SK-N-MC (cell line): ENCODE measurements around the gene EEFSEC.

Experiments used
- DNase-seq: peaks from one replicate; pipeline ENCODE4 v3.0.0-alpha.2; 2011; ENCODE audit warnings: low read depth, low spot score
- H3K27ac ChIP-seq: fragments of 200-600 bp; sonication (generic); 2 replicates; pipeline ENCODE4 v1.5.1; 2016; ENCODE audit warnings: mixed run types
- H3K36me3 ChIP-seq: fragments of 200-600 bp; sonication (generic); 2 replicates; pipeline ENCODE4 v1.6.1; 2017; ENCODE audit warnings: antibody characterized with exemption, low read length, mixed read lengths; ENCODE audit not compliant: insufficient read depth
- H3K4me3 ChIP-seq: fragments of 200-600 bp; sonication (generic); 2 replicates; pipeline ENCODE4 v1.5.1; 2016
- H3K9ac ChIP-seq: fragments of 200-600 bp; sonication (generic); 2 replicates; pipeline ENCODE4 v1.8.0; 2017; ENCODE audit warnings: mixed run types, mixed read lengths; ENCODE audit not compliant: insufficient read length
- H3K9me3 ChIP-seq: fragments of 200-600 bp; sonication (generic); 2 replicates; pipeline ENCODE4 v1.6.1; 2017; ENCODE audit warnings: low read depth, mild to moderate bottlenecking, antibody characterized with exemption, low read length, moderate library complexity, mixed read lengths
- EZH2 ChIP-seq: fragments of 200-600 bp; sonication (generic); IDR thresholded peaks from one replicate; pipeline ENCODE4 v1.6.1; 2017; ENCODE audit warnings: antibody characterized with exemption
- FOXP2 ChIP-seq: optimal IDR thresholded peaks from 2 replicates; pipeline ENCODE3; 2011; ENCODE audit warnings: mild to moderate bottlenecking, moderate library complexity; ENCODE audit not compliant: insufficient read depth; ENCODE audit errors: extremely low read length, control extremely low read depth
- POLR2AphosphoS5 ChIP-seq: IDR thresholded peaks from 2 replicates; pipeline ENCODE4 v1.6.1; 2012; ENCODE audit warnings: mild to moderate bottlenecking, low read depth, low read length, borderline replicate concordance

Gene EEFSEC

GRCh38 chr3:128439226-128439625, 285.9 kb downstream of the EEFSEC start:
- no peak for TF ChIP-seq EZH2
- no peak for TF ChIP-seq FOXP2
- no peak for TF ChIP-seq POLR2AphosphoS5
- no peak for DNase-seq
- no peak overlapping the region for H3K4me3 ChIP-seq
- no peak overlapping the region for H3K9ac ChIP-seq
- H3K27ac ChIP-seq = no peak overlapping the region
- no peaks in the 10 kb centered on the region for H3K9me3 ChIP-seq
- no peaks in the 10 kb centered on the region for H3K36me3 ChIP-seq

- no peaks in the 10 kb centered on the region for H3K9me3 ChIP-seq
- H3K9ac ChIP-seq = no peak overlapping the region
- no peak for TF ChIP-seq POLR2AphosphoS5
- TF ChIP-seq EZH2 = no peak
- no peak for TF ChIP-seq FOXP2
- DNase-seq = no peak
- H3K36me3 ChIP-seq = no peaks in the 10 kb centered on the region
- H3K27ac ChIP-seq = no peak overlapping the region
- H3K4me3 ChIP-seq = no peak overlapping the region
These were observed 288.8 kb downstream of the EEFSEC start for GRCh38 chr3:128442070-128442469.

GRCh38 chr3:128442949-128443348, 289.7 kb downstream of the EEFSEC start:
- Histone ChIP-seq H3K36me3 (no peaks in the 10 kb centered on the region), H3K4me3 (no peak overlapping the region), H3K9me3 (no peaks in the 10 kb centered on the region), H3K27ac (no peak overlapping the region), H3K9ac (no peak overlapping the region)
- TF ChIP-seq FOXP2 (no peak), EZH2 (no peak), POLR2AphosphoS5 (no peak)
- DNase-seq = no peak

- Histone ChIP-seq H3K9ac (no peak overlapping the region), H3K36me3 (no peaks in the 10 kb centered on the region), H3K9me3 (no peaks in the 10 kb centered on the region), H3K27ac (no peak overlapping the region), H3K4me3 (no peak overlapping the region)
- TF ChIP-seq FOXP2 (no peak), POLR2AphosphoS5 (no peak), EZH2 (no peak)
- DNase-seq = no peak
These were observed 290.5 kb downstream of the EEFSEC start for GRCh38 chr3:128443771-128444170.

DNA sequence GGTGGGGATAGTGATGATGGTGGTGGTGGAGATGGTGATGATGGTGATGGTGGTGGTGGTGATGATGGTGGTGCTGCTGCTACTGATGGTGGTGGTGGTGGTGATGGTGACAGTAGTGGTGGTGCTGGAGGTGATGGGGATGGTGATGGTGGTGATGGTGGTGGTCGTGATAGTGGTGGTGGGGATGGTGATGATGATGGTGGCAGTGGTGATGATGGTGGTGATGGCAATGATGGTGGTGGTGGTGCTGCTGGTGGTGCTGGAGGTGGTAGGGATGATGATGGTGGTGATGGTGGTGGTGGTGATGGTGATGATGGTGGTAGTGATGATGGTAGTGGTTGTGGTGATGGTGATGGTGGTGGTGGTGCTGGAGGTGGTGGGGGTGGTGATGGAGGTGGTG, 292.1 kb downstream of the EEFSEC start:
- Histone ChIP-seq H3K27ac (no peak overlapping the region), H3K9ac (no peak overlapping the region), H3K9me3 (no peaks in the 10 kb centered on the region), H3K4me3 (no peak overlapping the region), H3K36me3 (no peaks in the 10 kb centered on the region)
- TF ChIP-seq FOXP2 (no peak), POLR2AphosphoS5 (no peak), EZH2 (no peak)
- DNase-seq = no peak

- DNase-seq = no peak
- no peak for TF ChIP-seq EZH2
- no peak for TF ChIP-seq POLR2AphosphoS5
- no peak for TF ChIP-seq FOXP2
- Histone ChIP-seq H3K9ac (no peak overlapping the region), H3K36me3 (no peaks in the 10 kb centered on the region), H3K9me3 (no peaks in the 10 kb centered on the region), H3K4me3 (no peak overlapping the region), H3K27ac (no peak overlapping the region)
These were observed 293.5 kb downstream of the EEFSEC start for GRCh38 chr3:128446821-128447220.

GRCh38 chr3:128447561-128448013, 294.3 kb downstream of the EEFSEC start:
- no peak for DNase-seq
- H3K36me3 ChIP-seq = no peaks in the 10 kb centered on the region
- no peak overlapping the region for H3K27ac ChIP-seq
- H3K9me3 ChIP-seq = no peaks in the 10 kb centered on the region
- no peak overlapping the region for H3K9ac ChIP-seq
- H3K4me3 ChIP-seq = no peak overlapping the region
- no peak for TF ChIP-seq FOXP2
- no peak for TF ChIP-seq EZH2
- no peak for TF ChIP-seq POLR2AphosphoS5

DNA sequence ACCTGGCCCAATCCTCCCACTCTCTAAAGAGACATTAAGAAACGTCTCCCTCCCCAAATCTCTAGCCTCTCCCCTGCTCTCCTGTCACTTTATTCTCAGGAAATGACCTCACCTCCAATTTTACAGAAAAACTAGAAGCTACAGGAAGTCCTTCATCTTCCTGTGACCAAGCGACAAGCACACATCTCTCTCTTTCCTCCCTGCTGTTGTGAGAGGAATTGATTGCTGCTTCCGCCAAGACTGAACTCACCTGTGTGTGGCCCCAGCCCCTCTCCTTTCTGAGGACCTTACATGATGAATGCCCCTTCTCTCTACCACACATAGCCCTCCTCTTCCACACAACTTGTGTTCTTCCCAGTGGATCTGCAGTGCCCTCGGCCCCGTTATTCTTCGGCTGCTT, 295.2 kb downstream of the EEFSEC start:
- H3K27ac ChIP-seq = no peak overlapping the region
- no peaks in the 10 kb centered on the region for H3K9me3 ChIP-seq
- H3K9ac ChIP-seq = no peak overlapping the region
- DNase-seq = no peak
- TF ChIP-seq POLR2AphosphoS5 = no peak
- TF ChIP-seq EZH2 = no peak
- TF ChIP-seq FOXP2 = no peak
- no peak overlapping the region for H3K4me3 ChIP-seq
- H3K36me3 ChIP-seq = no peaks in the 10 kb centered on the region

- TF ChIP-seq POLR2AphosphoS5 (no peak), FOXP2 (no peak), EZH2 (no peak)
- Histone ChIP-seq H3K9me3 (no peaks in the 10 kb centered on the region), H3K36me3 (no peaks in the 10 kb centered on the region), H3K9ac (no peak overlapping the region), H3K4me3 (no peak overlapping the region), H3K27ac (no peak overlapping the region)
- no peak for DNase-seq
These were observed 295.9 kb downstream of the EEFSEC start for GRCh38 chr3:128449111-128449638.
